GM23338 (cell line): ENCODE data around the gene AKAP1. TPM values are rescaled to one million over a fixed set of nuclear protein-coding genes. Genes with fewer than 3 reads are reported as not detected.

ENCODE experiments used
- ATAC-seq: fragments of 200-7000 bp; cut with Tn5 transposase; 3 replicates; pipeline ENCODE4 v1.9.1; 2020
- DNase-seq: peaks from one replicate; pipeline ENCODE4 v3.0.0-alpha.2; 2015; ENCODE audit warnings: low spot score
- H2AFZ ChIP-seq: fragments of 200-600 bp; sonication (generic); 2 replicates; pipeline ENCODE4 v1.8.0; 2016; ENCODE audit warnings: antibody characterized with exemption, mild to moderate bottlenecking, moderate library complexity
- H3F3A ChIP-seq: fragments of 200-600 bp; sonication (generic); replicated peaks from 2 replicates; pipeline ENCODE4 v1.8.0; 2017; ENCODE audit warnings: antibody characterized with exemption, mixed run types, low read depth
- H3K27ac ChIP-seq: fragments of 200-600 bp; sonication (generic); 2 replicates; pipeline ENCODE4 v1.6.1; 2016; ENCODE audit warnings: low read depth
- H3K27me3 ChIP-seq: fragments of 200-600 bp; sonication (generic); 2 replicates; pipeline ENCODE4 v1.8.0; 2016; ENCODE audit warnings: mild to moderate bottlenecking, mixed run types, moderate library complexity; ENCODE audit not compliant: insufficient read depth
- H3K36me3 ChIP-seq: fragments of 200-600 bp; sonication (generic); 2 replicates; pipeline ENCODE4 v1.8.0; 2016; ENCODE audit warnings: mild to moderate bottlenecking; ENCODE audit not compliant: insufficient read depth
- H3K4me1 ChIP-seq: fragments of 200-600 bp; sonication (generic); 2 replicates; pipeline ENCODE4 v1.8.0; 2016; ENCODE audit warnings: mild to moderate bottlenecking, moderate library complexity; ENCODE audit not compliant: insufficient read depth
- H3K4me2 ChIP-seq: fragments of 200-600 bp; sonication (generic); 2 replicates; pipeline ENCODE4 v1.7.1; 2017; ENCODE audit warnings: mixed run types
- H3K4me3 ChIP-seq: fragments of 200-600 bp; sonication (generic); 2 replicates; pipeline ENCODE4 v1.6.1; 2016; ENCODE audit warnings: mixed run types
- H3K79me2 ChIP-seq: fragments of 200-600 bp; sonication (generic); replicated peaks from 2 replicates; pipeline ENCODE4 v1.8.0; 2017; ENCODE audit warnings: mild to moderate bottlenecking; ENCODE audit not compliant: insufficient read depth
- H3K9me2 ChIP-seq: fragments of 200-600 bp; sonication (generic); 2 replicates; pipeline ENCODE4 v1.8.0; 2017; ENCODE audit not compliant: insufficient read depth
- H4K20me1 ChIP-seq: fragments of 200-600 bp; sonication (generic); replicated peaks from 2 replicates; pipeline ENCODE4 v1.8.0; 2017; ENCODE audit warnings: mild to moderate bottlenecking; ENCODE audit not compliant: insufficient read depth
- H3K27ac Mint-ChIP-seq: 2 replicates; pipeline ENCODE4 v1.8.0; 2020; ENCODE audit warnings: inconsistent platforms, mild to moderate bottlenecking, moderate library complexity, mixed read lengths
- H3K27me3 Mint-ChIP-seq: 3 replicates; pipeline ENCODE4 v1.8.0; 2022; ENCODE audit warnings: low read depth, mild to moderate bottlenecking, moderate library complexity, mixed read lengths, inconsistent platforms; ENCODE audit not compliant: insufficient read depth, poor library complexity
- H3K36me3 Mint-ChIP-seq: 3 replicates; pipeline ENCODE4 v1.8.0; 2021; ENCODE audit warnings: low read depth, mild to moderate bottlenecking, inconsistent platforms, moderate library complexity, mixed read lengths
- H3K4me1 Mint-ChIP-seq: 3 replicates; pipeline ENCODE4 v1.8.0; 2020; ENCODE audit warnings: mild to moderate bottlenecking, inconsistent platforms, mixed read lengths
- H3K4me3 Mint-ChIP-seq: 3 replicates; pipeline ENCODE4 v1.8.0; 2021; ENCODE audit warnings: moderate library complexity, mild to moderate bottlenecking, inconsistent platforms, mixed read lengths
- H3K9me3 Mint-ChIP-seq: 3 replicates; pipeline ENCODE4 v1.8.0; 2020; ENCODE audit warnings: moderate library complexity, mild to moderate bottlenecking, inconsistent platforms, mixed read lengths
- CREB1 ChIP-seq: fragments of 250-450 bp; sonication (Bioruptor Pico); IDR thresholded peaks from 2 replicates; pipeline ENCODE4 v1.5.0; 2020; ENCODE audit warnings: low read depth, mild to moderate bottlenecking, moderate library complexity
- ETS1 ChIP-seq: IDR thresholded peaks from 2 replicates; pipeline ENCODE4 v1.6.1; 2016; ENCODE audit warnings: antibody characterized with exemption
- EZH2 ChIP-seq: fragments of 200-600 bp; sonication (generic); IDR thresholded peaks from one replicate; pipeline ENCODE4 v1.8.0; 2017; ENCODE audit warnings: antibody characterized with exemption, mild to moderate bottlenecking, low read depth; ENCODE audit not compliant: unreplicated experiment
- JUNB ChIP-seq: IDR thresholded peaks from one replicate; pipeline ENCODE4 v1.6.1; 2016; ENCODE audit warnings: antibody characterized with exemption; ENCODE audit not compliant: unreplicated experiment
- NANOG ChIP-seq: IDR thresholded peaks from 2 replicates; pipeline ENCODE4 v1.6.1; 2016; ENCODE audit warnings: antibody characterized with exemption, borderline replicate concordance
- POLR2AphosphoS5 ChIP-seq: IDR thresholded peaks from 2 replicates; pipeline ENCODE4 v1.6.1; 2016; ENCODE audit warnings: antibody characterized with exemption, low read depth
- ZNF114 ChIP-seq: fragments of 250-450 bp; sonication (Bioruptor Pico); IDR thresholded peaks from 2 replicates; pipeline ENCODE4 v1.5.0; 2020; ENCODE audit warnings: mild to moderate bottlenecking, moderate library complexity
- ZNF331 ChIP-seq: fragments of 250-450 bp; sonication (Bioruptor Pico); IDR thresholded peaks from 2 replicates; pipeline ENCODE4 v1.5.0; 2020; ENCODE audit warnings: low read depth, mild to moderate bottlenecking, moderate library complexity
- polyA plus RNA-seq: library from polyadenylated mRNA; unstranded; fragments of >200 nt; fragmentation: Nextera tagmentation; extraction: Ambion mirVana; gene quantifications from 2 replicates; pipeline ENCODE4 v1.2.1, GENCODE V29; 2016
- total RNA-seq: library from RNA; depleted of rRNA; stranded (reverse); fragments of >200 nt; shearing (Covaris generic); gene quantifications from 2 replicates; pipeline ENCODE4 v1.2.3, GENCODE V29; 2014
- TF ChIP-seq, protein P1 (sequence below): IDR thresholded peaks from one replicate; pipeline ENCODE4 v1.6.1; 2018; ENCODE audit warnings: antibody characterized with exemption; ENCODE audit not compliant: unreplicated experiment

AKAP1 gene
- total and polyA plus RNA-seq, 2 experiments from 2014 or later: 19.6 to 45.9 TPM

DNA sequence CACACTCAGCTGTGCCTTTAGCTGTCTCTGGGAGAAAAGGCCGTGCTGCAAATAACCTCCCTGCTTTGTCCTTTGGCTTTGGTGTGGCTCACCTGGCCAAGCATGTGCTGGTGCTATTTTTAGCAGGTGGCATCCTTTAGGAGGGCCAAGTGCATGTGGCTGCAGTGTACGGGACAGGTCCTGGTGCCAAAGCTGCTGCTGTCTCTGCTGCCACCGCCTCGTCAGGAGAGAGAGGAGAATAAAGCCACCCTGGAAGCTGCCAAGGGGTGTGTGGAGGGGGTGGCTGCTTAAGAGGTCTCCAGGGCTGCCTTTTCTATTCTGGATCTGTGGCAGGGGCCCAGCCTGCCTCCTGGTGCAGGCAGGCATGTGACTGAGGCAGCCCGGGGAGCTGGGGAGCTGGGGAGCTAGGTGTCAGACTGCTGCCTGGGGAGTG lies 6.2 kb downstream of the AKAP1 start:
- peak overlapping the region; percentile 62 for H3K4me2 ChIP-seq
- peaks cover 62% of the 10 kb centered on the region for H4K20me1 ChIP-seq
- no peak overlapping the region for H3K27ac ChIP-seq
- ATAC-seq (no peak), DNase-seq (no peak)
- no peak overlapping the region for H2AFZ ChIP-seq
- peaks cover 10% of the 10 kb centered on the region for H3K27me3 ChIP-seq
- TF ChIP-seq POLR2AphosphoS5 (no peak), EZH2 (no peak), CREB1 (CRISPR knock-in tag) (no peak), JUNB (no peak), ZNF331 (CRISPR knock-in tag) (no peak), ETS1 (no peak), NANOG (no peak), ZNF114 (CRISPR knock-in tag) (no peak)
- TF ChIP-seq, protein P1, sequence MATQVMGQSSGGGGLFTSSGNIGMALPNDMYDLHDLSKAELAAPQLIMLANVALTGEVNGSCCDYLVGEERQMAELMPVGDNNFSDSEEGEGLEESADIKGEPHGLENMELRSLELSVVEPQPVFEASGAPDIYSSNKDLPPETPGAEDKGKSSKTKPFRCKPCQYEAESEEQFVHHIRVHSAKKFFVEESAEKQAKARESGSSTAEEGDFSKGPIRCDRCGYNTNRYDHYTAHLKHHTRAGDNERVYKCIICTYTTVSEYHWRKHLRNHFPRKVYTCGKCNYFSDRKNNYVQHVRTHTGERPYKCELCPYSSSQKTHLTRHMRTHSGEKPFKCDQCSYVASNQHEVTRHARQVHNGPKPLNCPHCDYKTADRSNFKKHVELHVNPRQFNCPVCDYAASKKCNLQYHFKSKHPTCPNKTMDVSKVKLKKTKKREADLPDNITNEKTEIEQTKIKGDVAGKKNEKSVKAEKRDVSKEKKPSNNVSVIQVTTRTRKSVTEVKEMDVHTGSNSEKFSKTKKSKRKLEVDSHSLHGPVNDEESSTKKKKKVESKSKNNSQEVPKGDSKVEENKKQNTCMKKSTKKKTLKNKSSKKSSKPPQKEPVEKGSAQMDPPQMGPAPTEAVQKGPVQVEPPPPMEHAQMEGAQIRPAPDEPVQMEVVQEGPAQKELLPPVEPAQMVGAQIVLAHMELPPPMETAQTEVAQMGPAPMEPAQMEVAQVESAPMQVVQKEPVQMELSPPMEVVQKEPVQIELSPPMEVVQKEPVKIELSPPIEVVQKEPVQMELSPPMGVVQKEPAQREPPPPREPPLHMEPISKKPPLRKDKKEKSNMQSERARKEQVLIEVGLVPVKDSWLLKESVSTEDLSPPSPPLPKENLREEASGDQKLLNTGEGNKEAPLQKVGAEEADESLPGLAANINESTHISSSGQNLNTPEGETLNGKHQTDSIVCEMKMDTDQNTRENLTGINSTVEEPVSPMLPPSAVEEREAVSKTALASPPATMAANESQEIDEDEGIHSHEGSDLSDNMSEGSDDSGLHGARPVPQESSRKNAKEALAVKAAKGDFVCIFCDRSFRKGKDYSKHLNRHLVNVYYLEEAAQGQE: no peak
- H3K4me3 ChIP-seq: 0 out of 2 replicates have a peak overlapping the region, but pooled peaks have one; percentile 3
- H3F3A ChIP-seq: no peaks in the 10 kb centered on the region; the same call in 1 of the 2 replicates
- Mint-ChIP-seq H3K4me3 (no peak overlapping the region), H3K27me3 (peaks cover 13% of the 10 kb centered on the region), H3K36me3 (no peaks in the 10 kb centered on the region; the same call in 2 of the 3 replicates), H3K27ac (no peak overlapping the region), H3K9me3 (no peaks in the 10 kb centered on the region), H3K4me1 (peaks cover 72% of the 10 kb centered on the region)
- peaks cover 61% of the 10 kb centered on the region for H3K4me1 ChIP-seq
- H3K9me2 ChIP-seq: no peaks in the 10 kb centered on the region
- H3K36me3 ChIP-seq: no peaks in the 10 kb centered on the region
- H3K79me2 ChIP-seq: peaks cover 100% of the 10 kb centered on the region

DNA sequence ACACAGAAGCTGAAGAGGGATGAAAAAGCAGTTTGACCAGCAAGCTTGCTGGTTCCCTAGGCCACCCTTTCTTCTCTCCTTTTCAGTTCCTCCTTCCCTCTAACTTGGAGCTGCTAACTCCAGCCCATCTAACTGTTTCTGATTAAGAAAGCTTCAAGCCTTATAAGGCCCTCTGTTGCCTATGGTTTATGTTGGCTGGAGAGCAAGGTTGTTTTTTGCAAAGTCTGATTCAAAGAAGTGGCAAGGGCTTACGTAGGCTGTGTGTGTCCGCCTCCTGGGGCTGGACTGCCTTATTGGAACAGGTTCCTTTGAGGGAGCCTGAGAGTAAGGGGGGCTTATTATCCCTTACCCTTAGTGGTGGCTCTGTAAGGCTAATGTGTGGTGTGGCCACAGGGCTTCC lies 7.1 kb downstream of the AKAP1 start:
- Histone ChIP-seq H2AFZ (no peak overlapping the region), H3K4me2 (peak overlapping the region; percentile 58), H3K27me3 (peaks cover 3% of the 10 kb centered on the region), H3F3A (no peaks in the 10 kb centered on the region; the same call in 1 of the 2 replicates), H3K4me3 (no peak overlapping the region), H3K9me2 (no peaks in the 10 kb centered on the region), H3K4me1 (peaks cover 53% of the 10 kb centered on the region), H3K36me3 (no peaks in the 10 kb centered on the region), H4K20me1 (peaks cover 57% of the 10 kb centered on the region), H3K79me2 (peaks cover 99% of the 10 kb centered on the region), H3K27ac (no peak overlapping the region)
- ATAC-seq (no peak), DNase-seq (no peak)
- H3K27ac Mint-ChIP-seq: no peak overlapping the region
- H3K27me3 Mint-ChIP-seq: peaks cover 6% of the 10 kb centered on the region
- H3K4me3 Mint-ChIP-seq: no peak overlapping the region
- TF ChIP-seq ETS1: no peak
- peaks cover 67% of the 10 kb centered on the region for H3K4me1 Mint-ChIP-seq
- no peaks in the 10 kb centered on the region; the same call in 2 of the 3 replicates for H3K36me3 Mint-ChIP-seq
- no peaks in the 10 kb centered on the region for H3K9me3 Mint-ChIP-seq
